CD14-positive monocyte (primary cell): ENCODE data around the gene RCAN3. TPM values are rescaled to one million over a fixed set of nuclear protein-coding genes. Genes with fewer than 3 reads are reported as not detected.

Experiments
- DNase-seq, 3 donors: peaks; one replicate each; pipeline ENCODE4 v3.0.0-alpha.2; 2011 to 2022
- H2AFZ ChIP-seq: 2 replicates; pipeline ENCODE4 v1.6.0; 2012; ENCODE audit warnings: mild to moderate bottlenecking, low read depth, low read length, inconsistent platforms; ENCODE audit not compliant: insufficient read depth, poor library complexity, severe bottlenecking
- H3K27ac ChIP-seq, 2 donors: 1 replicate in 1 of 2; 2 replicates in 1 of 2; pipeline ENCODE4 v1.5.1; 2012 to 2013; ENCODE audit warnings: low read length in 2 of 2, control low read depth in 1 of 2, inconsistent platforms in 1 of 2, low read depth in 1 of 2, mild to moderate bottlenecking in 1 of 2
- H3K27me3 ChIP-seq, 2 donors: one replicate each; pipeline versions ENCODE4 v1.6.0 to v1.6.1; 2011 to 2013; ENCODE audit warnings: low read length in 2 of 2; ENCODE audit not compliant: control insufficient read depth in 2 of 2, insufficient read depth in 2 of 2
- H3K36me3 ChIP-seq, 2 donors: replicated peaks in 1 of 2; 1 replicate in 1 of 2; 2 replicates in 1 of 2; pipeline versions ENCODE4 v1.5.1 to v1.6.1; 2012 to 2013; ENCODE audit warnings: low read length in 2 of 2, control low read depth in 1 of 2, inconsistent platforms in 1 of 2, mild to moderate bottlenecking in 1 of 2; ENCODE audit not compliant: insufficient read depth in 2 of 2, control insufficient read depth in 1 of 2
- H3K4me1 ChIP-seq, 2 donors: 1 replicate in 1 of 2; 2 replicates in 1 of 2; pipeline versions ENCODE4 v1.5.1 to v1.6.1; 2012 to 2013; ENCODE audit warnings: low read length in 2 of 2, control low read depth in 1 of 2, inconsistent platforms in 1 of 2, mild to moderate bottlenecking in 1 of 2, moderate library complexity in 1 of 2; ENCODE audit not compliant: insufficient read depth in 2 of 2, control insufficient read depth in 1 of 2
- H3K4me2 ChIP-seq: replicated peaks from 2 replicates; pipeline ENCODE3; 2012; ENCODE audit warnings: low read length, moderate library complexity, mild to moderate bottlenecking; ENCODE audit not compliant: poor library complexity, severe bottlenecking; ENCODE audit errors: extremely low read depth
- H3K4me3 ChIP-seq, 3 experiments: fragments of 200-600 bp in 1 of 3; sonication (generic) in 1 of 3; replicated peaks in 1 of 3; 1 replicate in 2 of 3; 2 replicates in 1 of 3; pipeline ENCODE4 v1.5.1; 2011 to 2013; ENCODE audit warnings: low read length in 3 of 3, mild to moderate bottlenecking in 3 of 3, control low read depth in 2 of 3, low read depth in 2 of 3, inconsistent platforms in 1 of 3, moderate library complexity in 1 of 3
- H3K79me2 ChIP-seq: 2 replicates; pipeline ENCODE4 v1.6.0; 2012; ENCODE audit warnings: mild to moderate bottlenecking, control low read depth, inconsistent platforms, low read length, moderate library complexity; ENCODE audit not compliant: insufficient read depth
- H3K9ac ChIP-seq: 2 replicates; pipeline ENCODE4 v1.6.0; 2017; ENCODE audit warnings: low read length, mild to moderate bottlenecking; ENCODE audit not compliant: insufficient read depth, poor library complexity, severe bottlenecking
- H3K9me3 ChIP-seq, 2 donors: replicated peaks in 1 of 2; 1 replicate in 1 of 2; 2 replicates in 1 of 2; pipeline versions ENCODE4 v1.5.1 to v1.6.1; 2012 to 2013; ENCODE audit warnings: low read length in 2 of 2, control low read depth in 1 of 2; ENCODE audit not compliant: control insufficient read depth in 1 of 2, insufficient read depth in 1 of 2
- H4K20me1 ChIP-seq: 2 replicates; pipeline ENCODE4 v1.6.0; 2012; ENCODE audit warnings: mild to moderate bottlenecking, low read length, control low read depth, moderate library complexity; ENCODE audit not compliant: insufficient read depth
- H3K27ac Mint-ChIP-seq, 7 donors: one replicate each; pipeline ENCODE4 v1.8.0; 2020; ENCODE audit warnings: mild to moderate bottlenecking in 7 of 7, mixed read lengths in 7 of 7, moderate library complexity in 6 of 7, inconsistent platforms in 2 of 7
- H3K27me3 Mint-ChIP-seq, 3 donors: one replicate each; pipeline ENCODE4 v1.8.0; 2021 to 2022; ENCODE audit warnings: low read depth in 3 of 3, mild to moderate bottlenecking in 3 of 3, mixed read lengths in 3 of 3, moderate library complexity in 3 of 3, inconsistent platforms in 1 of 3
- H3K36me3 Mint-ChIP-seq, 2 donors: one replicate each; pipeline ENCODE4 v1.8.0; 2020; ENCODE audit warnings: mixed read lengths in 2 of 2, inconsistent platforms in 1 of 2, mild to moderate bottlenecking in 1 of 2
- H3K4me1 Mint-ChIP-seq: one replicate; pipeline ENCODE4 v1.8.0; 2020; ENCODE audit warnings: mild to moderate bottlenecking, mixed read lengths
- H3K4me3 Mint-ChIP-seq, 2 donors: one replicate each; pipeline ENCODE4 v1.8.0; 2020; ENCODE audit warnings: mild to moderate bottlenecking in 2 of 2, mixed read lengths in 2 of 2, moderate library complexity in 1 of 2
- H3K9me3 Mint-ChIP-seq, 7 donors: one replicate each; pipeline ENCODE4 v1.8.0; 2020 to 2022; ENCODE audit warnings: mixed read lengths in 7 of 7, mild to moderate bottlenecking in 6 of 7, moderate library complexity in 6 of 7, inconsistent platforms in 2 of 7
- WGBS: methylation state at CpG from one replicate; pipeline ENCODE4 v1.1.5; 2013; ENCODE audit warnings: missing lambda C conversion rate; ENCODE audit not compliant: insufficient coverage; 5-methylcytosine and 5-hydroxymethylcytosine counted together
- intact Hi-C, 2 donors: fragments of 100-400 bp; cut with micrococcal nuclease; formaldehyde crosslinking; loops; one replicate each; pipeline versions ENCODE4 v1.15.0 to v1.15.1; 2023
- polyA minus RNA-seq: library from RNA; depleted of rRNA, polyadenylated mRNA; stranded (reverse); fragments of >200 nt; gene quantifications from 2 replicates; pipeline ENCODE4 v1.2.3, GENCODE V29; 2012
- polyA plus RNA-seq, 3 donors: library from polyadenylated mRNA; depleted of rRNA in 1 of 3; unstranded in 2 of 3; stranded (reverse) in 1 of 3; fragments of 300-500 nt in 2 of 3; fragments of >200 nt in 1 of 3; fragmentation: Illumina TruSeq in 2 of 3; gene quantifications; 1 replicate in 2 of 3; 2 replicates in 1 of 3; pipeline ENCODE4 v1.2.3, GENCODE V29; 2012 to 2021
- total RNA-seq, 12 experiments: library from RNA in 1 of 12; stranded (reverse) in 1 of 12; fragments of 120-200 nt in 1 of 12; gene quantifications; one replicate each; pipeline ENCODE4 v1.2.4 and lab custom pipeline; 2013 to 2026; ENCODE audit warnings: mixed read lengths in 6 of 12, inconsistent platforms in 1 of 12
- TF ChIP-seq, protein P1 (sequence below): fragments of 200-600 bp; IDR thresholded peaks from one replicate; pipeline ENCODE4 v1.8.0; 2022; ENCODE audit warnings: antibody characterized with exemption, mild to moderate bottlenecking

Gene RCAN3
- total RNA-seq (2013), result 7.8 TPM
- 1 to 10 TPM; 7.1 to 9.1 (median 8.8) TPM for polyA plus RNA-seq
- 3.3 and 5.0 TPM in 2 replicates for polyA minus RNA-seq
- total RNA-seq (lab: John Stamatoyannopoulos, UW), result 6.2 to 27.5 (median 21.7) reads per million in 11 experiments

DNA sequence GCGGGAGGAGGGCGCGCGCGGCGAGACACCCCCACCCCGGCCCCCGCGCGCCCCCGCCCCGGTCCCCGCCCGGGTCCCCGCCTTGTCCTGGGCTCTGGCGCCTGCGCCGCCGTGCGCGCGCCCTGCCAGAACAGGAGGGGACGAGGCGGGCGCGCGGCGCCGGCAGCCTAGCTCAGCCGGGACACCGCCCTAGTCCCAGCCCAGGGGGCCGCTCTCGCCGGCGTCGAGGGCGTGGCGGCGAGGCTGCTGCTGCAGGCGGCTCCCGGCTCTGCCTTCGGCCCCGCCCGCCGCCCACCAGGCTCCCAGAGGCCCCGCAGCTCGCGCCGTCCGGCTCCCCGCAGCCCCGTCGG, at the start of gene RCAN3:
TSS of gene RCAN3 (plus strand) at position 128 of the 350 bp plus-strand sequence. CDS start 11,537 bp downstream, outside the sequence.
- H4K20me1 ChIP-seq, result no peaks in the 10 kb centered on the region
- peaks cover 0 to 1% (median 1%) of the 10 kb centered on the region in 3 donors for H3K27me3 Mint-ChIP-seq
- TF ChIP-seq, protein P1, sequence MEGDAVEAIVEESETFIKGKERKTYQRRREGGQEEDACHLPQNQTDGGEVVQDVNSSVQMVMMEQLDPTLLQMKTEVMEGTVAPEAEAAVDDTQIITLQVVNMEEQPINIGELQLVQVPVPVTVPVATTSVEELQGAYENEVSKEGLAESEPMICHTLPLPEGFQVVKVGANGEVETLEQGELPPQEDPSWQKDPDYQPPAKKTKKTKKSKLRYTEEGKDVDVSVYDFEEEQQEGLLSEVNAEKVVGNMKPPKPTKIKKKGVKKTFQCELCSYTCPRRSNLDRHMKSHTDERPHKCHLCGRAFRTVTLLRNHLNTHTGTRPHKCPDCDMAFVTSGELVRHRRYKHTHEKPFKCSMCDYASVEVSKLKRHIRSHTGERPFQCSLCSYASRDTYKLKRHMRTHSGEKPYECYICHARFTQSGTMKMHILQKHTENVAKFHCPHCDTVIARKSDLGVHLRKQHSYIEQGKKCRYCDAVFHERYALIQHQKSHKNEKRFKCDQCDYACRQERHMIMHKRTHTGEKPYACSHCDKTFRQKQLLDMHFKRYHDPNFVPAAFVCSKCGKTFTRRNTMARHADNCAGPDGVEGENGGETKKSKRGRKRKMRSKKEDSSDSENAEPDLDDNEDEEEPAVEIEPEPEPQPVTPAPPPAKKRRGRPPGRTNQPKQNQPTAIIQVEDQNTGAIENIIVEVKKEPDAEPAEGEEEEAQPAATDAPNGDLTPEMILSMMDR, result no peak

DNA sequence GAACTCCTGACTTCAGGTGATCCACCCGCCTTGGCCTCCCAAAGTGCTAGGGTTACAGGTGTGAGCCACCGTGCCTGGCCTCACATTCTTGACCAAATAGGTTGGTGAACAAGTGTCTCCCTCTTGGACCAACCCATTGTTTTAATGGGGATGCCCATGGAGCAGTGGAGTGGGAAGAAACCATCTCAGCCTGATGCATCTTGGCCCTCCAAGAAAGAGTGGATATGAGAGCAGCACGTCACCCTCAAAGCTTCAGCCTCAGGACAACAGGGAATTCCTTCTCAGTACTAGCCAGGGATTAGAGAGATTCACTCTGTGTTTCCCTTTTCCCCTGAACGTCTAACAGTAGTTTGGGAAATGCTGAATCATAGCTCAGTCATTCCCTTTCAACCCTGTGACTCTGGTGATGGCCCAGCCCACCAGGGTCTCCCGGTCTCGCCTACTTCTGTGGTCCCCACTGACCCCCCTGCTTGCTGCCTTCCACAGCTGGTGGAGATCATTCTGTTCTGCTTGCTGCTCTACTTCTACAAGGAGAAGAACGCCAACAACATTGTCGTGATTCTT, 49.6 kb upstream of the RCAN3 start:
- H3K4me2 ChIP-seq, result no peak overlapping the region
- H3K4me1 ChIP-seq, result peaks cover 12 to 21% of the 10 kb centered on the region in 2 donors
- Mint-ChIP-seq H3K27ac (peak overlapping the region in 2 of 7 donors; percentile 22 to 78), H3K9me3 (no peaks in the 10 kb centered on the region), H3K4me3 (no peak overlapping the region), H3K4me1 (peaks cover 23% of the 10 kb centered on the region), H3K27me3 (no peaks in the 10 kb centered on the region), H3K36me3 (peaks cover 70 to 72% of the 10 kb centered on the region in 2 donors)
- no peak overlapping the region for H2AFZ ChIP-seq
- H3K27ac ChIP-seq, result no peak overlapping the region
- H3K9me3 ChIP-seq, result no peaks in the 10 kb centered on the region
- DNase-seq, result no peak
- H3K79me2 ChIP-seq, result no peaks in the 10 kb centered on the region
- H4K20me1 ChIP-seq, result no peaks in the 10 kb centered on the region
- no peak overlapping the region for H3K4me3 ChIP-seq
- no peaks in the 10 kb centered on the region for H3K27me3 ChIP-seq
- WGBS, result 87% methylated on average over 5 of the region's 8 CpGs
- intact Hi-C loops, result no loop called here
- peaks cover 31 to 73% of the 10 kb centered on the region in 2 donors for H3K36me3 ChIP-seq
- no peak overlapping the region for H3K9ac ChIP-seq
- TF ChIP-seq, protein P1, result no peak

More for the DNA sequence above, at the start of gene RCAN3:
- Histone ChIP-seq H3K9ac (peak within 1 kb of the TSS; percentile 82), H3K79me2 (peaks cover 39% of the 10 kb centered on the region), H3K36me3 (no peaks in the 10 kb centered on the region), H3K9me3 (no peaks in the 10 kb centered on the region), H2AFZ (peak within 1 kb of the TSS; percentile 90), H3K4me1 (peaks cover 20 to 34% of the 10 kb centered on the region in 2 donors), H3K4me3 (peak within 1 kb of the TSS; percentile 61 to 91 (median 88)), H3K27ac (peak within 1 kb of the TSS; percentile 89 to 90), H3K27me3 (no peaks in the 10 kb centered on the region), H3K4me2 (peak within 1 kb of the TSS; percentile 87)
- Mint-ChIP-seq H3K4me1 (peaks cover 43% of the 10 kb centered on the region), H3K27ac (peak within 1 kb of the TSS; percentile 83 to 95 (median 92)), H3K4me3 (peak within 1 kb of the TSS; percentile 97 to 98), H3K9me3 (no peaks in the 10 kb centered on the region), H3K36me3 (peaks cover 5 to 10% of the 10 kb centered on the region in 2 donors)
- WGBS, result under 1% methylated on average over 46 of the region's 53 CpGs
- intact Hi-C loops, result loop anchor here in 1 of 2 donors (5.0 kb wide), 1 partner anchor 85 kb away; the partner anchor contains the start of gene NIPAL3
- peak; percentile 49 to 68 (median 61) for DNase-seq
